HG02623 (cell line): ENCODE data around the gene CXorf65.
A peak's percentile ranks its signal among the peaks of the same experiment; 100 is the strongest.

Experiments used
- ATAC-seq: cut with Tn5 transposase; IDR thresholded peaks from one replicate; pipeline ENCODE4 v1.9.1; 2021; ENCODE audit warnings: moderate library complexity; ENCODE audit not compliant: unreplicated experiment

Gene CXorf65

GRCh38 chrX:71106427-71106826, at the start of gene CXorf65:
TSS of gene CXorf65 (minus strand) at chrX:71106740. CDS start at chrX:71106556, 184 bp downstream.
- ATAC-seq = no peak

- no peak for ATAC-seq
Observed at GRCh38 chrX:71154641-71155040, 48.1 kb upstream of the CXorf65 start.

- ATAC-seq = no peak
Observed at GRCh38 chrX:71154196-71154595, 47.7 kb upstream of the CXorf65 start.

- ATAC-seq = no peak
Observed at GRCh38 chrX:71151366-71151765, 44.8 kb upstream of the CXorf65 start.

- ATAC-seq = no peak
Observed at GRCh38 chrX:71148278-71148663, 41.7 kb upstream of the CXorf65 start.

- ATAC-seq = no peak
Observed at GRCh38 chrX:71147496-71148277, 41.1 kb upstream of the CXorf65 start.

GRCh38 chrX:71144651-71145050, 38.1 kb upstream of the CXorf65 start, which contains the start of gene NLGN3:
TSS of gene NLGN3 (plus strand) at chrX:71144841. CDS start at chrX:71147750, 2,909 bp downstream.
- ATAC-seq = no peak

GRCh38 chrX:71143508-71143907, 37.0 kb upstream of the CXorf65 start:
- ATAC-seq = no peak

GRCh38 chrX:71140440-71140839, 33.9 kb upstream of the CXorf65 start:
- ATAC-seq = no peak

GRCh38 chrX:71131510-71131909, 25.0 kb upstream of the CXorf65 start:
- no peak for ATAC-seq

GRCh38 chrX:71128915-71129765, 22.6 kb upstream of the CXorf65 start:
- peak; percentile 72 for ATAC-seq

- no peak for ATAC-seq
Observed at GRCh38 chrX:71128166-71128833, 21.8 kb upstream of the CXorf65 start.

- ATAC-seq = no peak
Observed at GRCh38 chrX:71118985-71119535, 12.5 kb upstream of the CXorf65 start.

GRCh38 chrX:71118032-71118984, 11.8 kb upstream of the CXorf65 start, which contains the start of gene MED12:
TSS of gene MED12 (plus strand) at chrX:71118596. CDS start at chrX:71118755, 159 bp downstream.
- ATAC-seq = peak; percentile 87

- ATAC-seq = no peak
Observed at GRCh38 chrX:71117358-71117757, 10.8 kb upstream of the CXorf65 start.

- ATAC-seq = peak; percentile 16
Observed at GRCh38 chrX:71111921-71112431, 5.4 kb upstream of the CXorf65 start.

- ATAC-seq = peak; percentile 89
Observed at GRCh38 chrX:71111141-71111843, 4.8 kb upstream of the CXorf65 start, which contains the start of gene IL2RG. TSS of gene IL2RG (minus strand) at chrX:71111577. CDS start at chrX:71111539, 38 bp downstream.

- ATAC-seq = no peak
Observed at GRCh38 chrX:71109051-71109450, 2.5 kb upstream of the CXorf65 start.
